ENCODE measurements around the gene CARNS1. TPM values are rescaled to one million over a fixed set of nuclear protein-coding genes. Genes with fewer than 3 reads are reported as not detected.

Gene CARNS1
- total RNA-seq, 1 experiment from 2014 or later, result 1.3 TPM

DNA sequence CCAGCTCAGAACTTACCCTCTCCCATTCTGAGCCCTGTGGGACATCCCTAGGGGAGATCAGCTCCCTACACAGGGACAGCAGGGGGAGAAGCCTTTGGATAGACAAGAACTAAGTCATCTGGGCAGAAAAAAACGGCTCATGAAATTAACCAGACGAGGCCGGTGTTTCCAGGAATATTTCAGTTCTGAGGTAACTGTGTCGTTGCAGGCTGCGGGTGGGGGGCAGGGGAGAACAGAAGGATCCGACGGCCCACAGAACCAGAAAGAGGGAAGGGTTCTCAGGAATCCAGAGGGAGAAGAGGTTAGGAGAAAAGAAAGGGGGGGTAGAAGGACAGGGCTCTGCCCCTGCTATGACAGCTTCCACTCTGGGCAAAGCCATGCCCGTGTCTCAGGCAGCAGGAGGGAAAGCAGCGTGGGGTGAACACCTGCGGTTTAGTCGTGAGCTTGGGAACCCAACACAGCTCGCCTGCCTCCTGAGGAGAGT lies 45.6 kb upstream of the CARNS1 start:
- ATAC-seq (no peak), DNase-seq (ENCODE audit: low spot score) (no peak)
- Mint-ChIP-seq H3K36me3 (no peaks in the 10 kb centered on the region), H3K9me3 (no peaks in the 10 kb centered on the region), H3K4me1 (peaks cover 42% of the 10 kb centered on the region), H3K4me3 (no peak overlapping the region), H3K27ac (no peak overlapping the region), H3K27me3 (ENCODE audit: low read depth) (peaks cover 72% of the 10 kb centered on the region)
- no peak for TF ChIP-seq SOX15 (CRISPR knock-in tag; IDR thresholded peaks at IDR 0.05)
- no peak for TF ChIP-seq TP53 (CRISPR knock-in tag; IDR thresholded peaks at IDR 0.05)
- TF ChIP-seq, protein P1, sequence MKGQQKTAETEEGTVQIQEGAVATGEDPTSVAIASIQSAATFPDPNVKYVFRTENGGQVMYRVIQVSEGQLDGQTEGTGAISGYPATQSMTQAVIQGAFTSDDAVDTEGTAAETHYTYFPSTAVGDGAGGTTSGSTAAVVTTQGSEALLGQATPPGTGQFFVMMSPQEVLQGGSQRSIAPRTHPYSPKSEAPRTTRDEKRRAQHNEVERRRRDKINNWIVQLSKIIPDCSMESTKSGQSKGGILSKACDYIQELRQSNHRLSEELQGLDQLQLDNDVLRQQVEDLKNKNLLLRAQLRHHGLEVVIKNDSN (CRISPR knock-in tag; IDR thresholded peaks at IDR 0.05), result no peak
- TF ChIP-seq TCF7 (CRISPR knock-in tag; IDR thresholded peaks at IDR 0.05; ENCODE audit: low read depth), result no peak
- TF ChIP-seq TEAD4 (CRISPR knock-in tag; IDR thresholded peaks at IDR 0.05), result no peak
- TF ChIP-seq, protein P2, sequence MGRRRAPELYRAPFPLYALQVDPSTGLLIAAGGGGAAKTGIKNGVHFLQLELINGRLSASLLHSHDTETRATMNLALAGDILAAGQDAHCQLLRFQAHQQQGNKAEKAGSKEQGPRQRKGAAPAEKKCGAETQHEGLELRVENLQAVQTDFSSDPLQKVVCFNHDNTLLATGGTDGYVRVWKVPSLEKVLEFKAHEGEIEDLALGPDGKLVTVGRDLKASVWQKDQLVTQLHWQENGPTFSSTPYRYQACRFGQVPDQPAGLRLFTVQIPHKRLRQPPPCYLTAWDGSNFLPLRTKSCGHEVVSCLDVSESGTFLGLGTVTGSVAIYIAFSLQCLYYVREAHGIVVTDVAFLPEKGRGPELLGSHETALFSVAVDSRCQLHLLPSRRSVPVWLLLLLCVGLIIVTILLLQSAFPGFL (CRISPR knock-in tag; IDR thresholded peaks at IDR 0.05; ENCODE audit: borderline replicate concordance), result no peak
- no peak for TF ChIP-seq GRHL2 (CRISPR knock-in tag; IDR thresholded peaks at IDR 0.05; ENCODE audit: insufficient replicate concordance, severe bottlenecking)
- TF ChIP-seq, protein P3, sequence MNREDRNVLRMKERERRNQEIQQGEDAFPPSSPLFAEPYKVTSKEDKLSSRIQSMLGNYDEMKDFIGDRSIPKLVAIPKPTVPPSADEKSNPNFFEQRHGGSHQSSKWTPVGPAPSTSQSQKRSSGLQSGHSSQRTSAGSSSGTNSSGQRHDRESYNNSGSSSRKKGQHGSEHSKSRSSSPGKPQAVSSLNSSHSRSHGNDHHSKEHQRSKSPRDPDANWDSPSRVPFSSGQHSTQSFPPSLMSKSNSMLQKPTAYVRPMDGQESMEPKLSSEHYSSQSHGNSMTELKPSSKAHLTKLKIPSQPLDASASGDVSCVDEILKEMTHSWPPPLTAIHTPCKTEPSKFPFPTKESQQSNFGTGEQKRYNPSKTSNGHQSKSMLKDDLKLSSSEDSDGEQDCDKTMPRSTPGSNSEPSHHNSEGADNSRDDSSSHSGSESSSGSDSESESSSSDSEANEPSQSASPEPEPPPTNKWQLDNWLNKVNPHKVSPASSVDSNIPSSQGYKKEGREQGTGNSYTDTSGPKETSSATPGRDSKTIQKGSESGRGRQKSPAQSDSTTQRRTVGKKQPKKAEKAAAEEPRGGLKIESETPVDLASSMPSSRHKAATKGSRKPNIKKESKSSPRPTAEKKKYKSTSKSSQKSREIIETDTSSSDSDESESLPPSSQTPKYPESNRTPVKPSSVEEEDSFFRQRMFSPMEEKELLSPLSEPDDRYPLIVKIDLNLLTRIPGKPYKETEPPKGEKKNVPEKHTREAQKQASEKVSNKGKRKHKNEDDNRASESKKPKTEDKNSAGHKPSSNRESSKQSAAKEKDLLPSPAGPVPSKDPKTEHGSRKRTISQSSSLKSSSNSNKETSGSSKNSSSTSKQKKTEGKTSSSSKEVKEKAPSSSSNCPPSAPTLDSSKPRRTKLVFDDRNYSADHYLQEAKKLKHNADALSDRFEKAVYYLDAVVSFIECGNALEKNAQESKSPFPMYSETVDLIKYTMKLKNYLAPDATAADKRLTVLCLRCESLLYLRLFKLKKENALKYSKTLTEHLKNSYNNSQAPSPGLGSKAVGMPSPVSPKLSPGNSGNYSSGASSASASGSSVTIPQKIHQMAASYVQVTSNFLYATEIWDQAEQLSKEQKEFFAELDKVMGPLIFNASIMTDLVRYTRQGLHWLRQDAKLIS (CRISPR knock-in tag; IDR thresholded peaks at IDR 0.05; ENCODE audit: borderline replicate concordance), result no peak
- TF ChIP-seq KAT7 (CRISPR knock-in tag; IDR thresholded peaks at IDR 0.05; ENCODE audit: borderline replicate concordance), result no peak
- ChIA-PET POLR2A (interaction anchor here (0.6 to 1.1 kb wide), 4 partner anchors 8 to 130 kb away, joined by 3 read pairs; no protein-coding TSS in a partner anchor), CTCF (interaction anchor here (0.5 to 25.7 kb wide), 12 partner anchors 10 to 342 kb away, joined by 3 to 842 read pairs (median 5); partner anchors contain the start of genes POLD4 and PPP1CA)

DNA sequence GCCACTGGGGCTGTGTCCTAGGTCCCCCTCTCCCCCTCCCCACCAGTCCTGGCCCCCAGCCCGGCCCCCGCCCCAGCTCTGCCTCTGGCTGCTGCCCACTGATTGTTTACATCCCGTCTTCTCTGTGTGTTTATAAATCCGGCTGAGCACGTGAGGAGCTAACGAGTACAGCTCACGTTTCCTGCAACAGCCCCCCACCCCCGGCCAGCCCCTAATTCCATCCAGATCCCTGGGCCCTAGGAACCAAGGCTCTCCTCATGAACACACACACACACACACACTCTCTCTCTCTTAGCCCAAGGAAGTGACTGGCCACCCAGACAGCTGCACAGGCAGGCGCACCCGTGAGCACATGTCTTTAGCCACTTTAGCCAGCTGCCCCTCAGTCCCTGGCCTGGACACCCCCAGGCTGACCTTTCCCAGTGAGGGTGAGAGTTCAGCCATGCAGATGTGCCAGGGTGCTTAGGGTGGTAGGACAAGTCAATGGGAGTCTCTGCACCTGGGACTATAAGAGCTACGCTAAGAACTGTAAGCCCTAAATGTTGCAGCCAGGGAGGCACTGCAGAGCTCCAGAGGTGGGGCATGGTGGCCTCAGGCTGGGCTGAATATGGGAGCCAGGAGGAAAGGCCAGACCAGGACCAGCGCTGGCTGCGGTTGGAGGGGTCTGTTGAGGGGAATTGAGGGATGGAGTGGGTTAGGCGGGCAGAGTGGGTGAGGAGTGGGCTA lies 45.0 kb upstream of the CARNS1 start:
- POLR2A ChIA-PET, result interaction anchor here (0.6 to 1.1 kb wide), 4 partner anchors 9 to 131 kb away, joined by 3 read pairs; no protein-coding TSS in a partner anchor
- H3K4me1 Mint-ChIP-seq, result peaks cover 43% of the 10 kb centered on the region
- no peak overlapping the region for H3K4me3 Mint-ChIP-seq
- ATAC-seq (no peak), DNase-seq (ENCODE audit: low spot score) (no peak)
- H3K27ac Mint-ChIP-seq, result no peak overlapping the region
- no peaks in the 10 kb centered on the region for H3K36me3 Mint-ChIP-seq
- no peaks in the 10 kb centered on the region for H3K9me3 Mint-ChIP-seq
- CTCF ChIA-PET, result interaction anchor here (0.5 to 25.7 kb wide), 21 partner anchors 8 to 342 kb away, joined by 3 to 842 read pairs (median 4); partner anchors contain the start of genes POLD4, PPP1CA and RAD9A
- peaks cover 73% of the 10 kb centered on the region for H3K27me3 Mint-ChIP-seq (ENCODE audit: low read depth)
- TF ChIP-seq, protein P4, sequence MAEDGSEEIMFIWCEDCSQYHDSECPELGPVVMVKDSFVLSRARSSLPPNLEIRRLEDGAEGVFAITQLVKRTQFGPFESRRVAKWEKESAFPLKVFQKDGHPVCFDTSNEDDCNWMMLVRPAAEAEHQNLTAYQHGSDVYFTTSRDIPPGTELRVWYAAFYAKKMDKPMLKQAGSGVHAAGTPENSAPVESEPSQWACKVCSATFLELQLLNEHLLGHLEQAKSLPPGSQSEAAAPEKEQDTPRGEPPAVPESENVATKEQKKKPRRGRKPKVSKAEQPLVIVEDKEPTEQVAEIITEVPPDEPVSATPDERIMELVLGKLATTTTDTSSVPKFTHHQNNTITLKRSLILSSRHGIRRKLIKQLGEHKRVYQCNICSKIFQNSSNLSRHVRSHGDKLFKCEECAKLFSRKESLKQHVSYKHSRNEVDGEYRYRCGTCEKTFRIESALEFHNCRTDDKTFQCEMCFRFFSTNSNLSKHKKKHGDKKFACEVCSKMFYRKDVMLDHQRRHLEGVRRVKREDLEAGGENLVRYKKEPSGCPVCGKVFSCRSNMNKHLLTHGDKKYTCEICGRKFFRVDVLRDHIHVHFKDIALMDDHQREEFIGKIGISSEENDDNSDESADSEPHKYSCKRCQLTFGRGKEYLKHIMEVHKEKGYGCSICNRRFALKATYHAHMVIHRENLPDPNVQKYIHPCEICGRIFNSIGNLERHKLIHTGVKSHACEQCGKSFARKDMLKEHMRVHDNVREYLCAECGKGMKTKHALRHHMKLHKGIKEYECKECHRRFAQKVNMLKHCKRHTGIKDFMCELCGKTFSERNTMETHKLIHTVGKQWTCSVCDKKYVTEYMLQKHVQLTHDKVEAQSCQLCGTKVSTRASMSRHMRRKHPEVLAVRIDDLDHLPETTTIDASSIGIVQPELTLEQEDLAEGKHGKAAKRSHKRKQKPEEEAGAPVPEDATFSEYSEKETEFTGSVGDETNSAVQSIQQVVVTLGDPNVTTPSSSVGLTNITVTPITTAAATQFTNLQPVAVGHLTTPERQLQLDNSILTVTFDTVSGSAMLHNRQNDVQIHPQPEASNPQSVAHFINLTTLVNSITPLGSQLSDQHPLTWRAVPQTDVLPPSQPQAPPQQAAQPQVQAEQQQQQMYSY (CRISPR knock-in tag; IDR thresholded peaks at IDR 0.05), result no peak
- TF ChIP-seq IRF2 (CRISPR knock-in tag; IDR thresholded peaks at IDR 0.05; ENCODE audit: borderline replicate concordance, low read depth) (no peak), CREM (CRISPR knock-in tag; IDR thresholded peaks at IDR 0.05) (no peak), NR3C1 (CRISPR knock-in tag; conservative IDR thresholded peaks at IDR 0.05; ENCODE audit: low read depth) (no peak), SMAD3 (CRISPR knock-in tag; IDR thresholded peaks at IDR 0.05; ENCODE audit: borderline replicate concordance) (no peak), ZNF416 (CRISPR knock-in tag; IDR thresholded peaks at IDR 0.05) (no peak), FOXK1 (CRISPR knock-in tag; IDR thresholded peaks at IDR 0.05) (no peak), SP1 (CRISPR knock-in tag; conservative IDR thresholded peaks at IDR 0.05) (no peak), GTF2I (CRISPR knock-in tag; conservative IDR thresholded peaks at IDR 0.05) (no peak), ESRRA (CRISPR knock-in tag; IDR thresholded peaks at IDR 0.05; ENCODE audit: borderline replicate concordance) (no peak)
- TF ChIP-seq, protein P1 (CRISPR knock-in tag; IDR thresholded peaks at IDR 0.05), result no peak
- TF ChIP-seq, protein P5, sequence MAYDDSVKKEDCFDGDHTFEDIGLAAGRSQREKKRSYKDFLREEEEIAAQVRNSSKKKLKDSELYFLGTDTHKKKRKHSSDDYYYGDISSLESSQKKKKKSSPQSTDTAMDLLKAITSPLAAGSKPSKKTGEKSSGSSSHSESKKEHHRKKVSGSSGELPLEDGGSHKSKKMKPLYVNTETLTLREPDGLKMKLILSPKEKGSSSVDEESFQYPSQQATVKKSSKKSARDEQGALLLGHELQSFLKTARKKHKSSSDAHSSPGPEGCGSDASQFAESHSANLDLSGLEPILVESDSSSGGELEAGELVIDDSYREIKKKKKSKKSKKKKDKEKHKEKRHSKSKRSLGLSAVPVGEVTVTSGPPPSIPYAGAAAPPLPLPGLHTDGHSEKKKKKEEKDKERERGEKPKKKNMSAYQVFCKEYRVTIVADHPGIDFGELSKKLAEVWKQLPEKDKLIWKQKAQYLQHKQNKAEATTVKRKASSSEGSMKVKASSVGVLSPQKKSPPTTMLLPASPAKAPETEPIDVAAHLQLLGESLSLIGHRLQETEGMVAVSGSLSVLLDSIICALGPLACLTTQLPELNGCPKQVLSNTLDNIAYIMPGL (CRISPR knock-in tag; IDR thresholded peaks at IDR 0.05), result no peak
- TF ChIP-seq, protein P6, sequence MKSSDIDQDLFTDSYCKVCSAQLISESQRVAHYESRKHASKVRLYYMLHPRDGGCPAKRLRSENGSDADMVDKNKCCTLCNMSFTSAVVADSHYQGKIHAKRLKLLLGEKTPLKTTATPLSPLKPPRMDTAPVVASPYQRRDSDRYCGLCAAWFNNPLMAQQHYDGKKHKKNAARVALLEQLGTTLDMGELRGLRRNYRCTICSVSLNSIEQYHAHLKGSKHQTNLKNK (CRISPR knock-in tag; IDR thresholded peaks at IDR 0.05), result no peak

All from WTC11 (cell line).